ENCODE results near the gene ESYT1. TPM values are rescaled to one million over a fixed set of nuclear protein-coding genes. Genes with fewer than 3 reads are reported as not detected.
A peak's percentile ranks its signal among the peaks of the same experiment; 100 is the strongest.

Gene ESYT1
- total and polyA plus RNA-seq, 10 of the 15 experiments (the other 5 are each of a cell fraction or from before 2014, with no cell fraction given): 47.5 to 120 (median 87.1) TPM

DNA sequence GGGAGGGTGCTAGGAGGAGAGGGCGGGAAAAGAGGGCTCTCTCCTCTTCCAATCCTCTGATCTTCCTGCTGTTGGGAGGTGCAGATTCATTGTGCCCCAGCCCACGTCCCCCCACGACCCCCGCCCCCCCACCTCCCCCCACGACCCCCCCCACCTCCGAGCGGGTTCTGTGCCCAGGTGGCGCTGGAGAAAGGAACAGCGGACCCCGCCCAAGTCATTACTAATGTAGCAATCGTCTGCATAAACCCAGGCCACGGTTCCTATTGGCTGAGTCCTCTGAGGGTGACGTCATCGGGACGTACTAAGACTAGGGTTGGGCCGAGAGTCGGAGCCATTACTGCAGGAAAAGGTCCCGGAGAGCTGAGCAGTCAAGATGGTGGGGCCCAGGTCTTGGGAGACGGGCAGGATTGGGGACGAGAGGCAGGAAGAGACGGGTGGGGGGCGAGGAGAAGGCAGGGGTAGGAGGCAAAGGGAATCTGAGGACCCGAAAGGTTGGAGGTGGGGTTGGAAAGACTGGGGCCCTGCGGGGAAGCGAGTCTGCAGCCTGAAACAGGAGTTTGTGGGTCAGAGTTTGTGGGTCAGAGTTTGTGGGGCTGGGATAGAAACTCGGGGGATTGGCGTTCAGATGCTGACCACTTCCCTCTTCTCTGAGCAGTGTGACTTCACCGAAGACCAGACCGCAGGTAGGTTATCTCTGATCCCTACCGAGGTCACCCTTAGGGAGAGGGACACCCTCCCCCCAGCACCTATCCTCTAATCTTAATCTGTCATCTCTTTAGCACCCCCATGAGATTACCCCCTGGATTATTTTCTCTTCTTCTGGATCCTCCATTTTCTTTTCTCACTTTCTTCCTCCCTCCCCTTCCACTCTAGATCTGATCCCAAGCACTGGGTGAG, 30.2 kb downstream of the ESYT1 start, which contains the start of gene MYL6 (continued):
- no peak for TF ChIP-seq NRF1 (conservative IDR thresholded peaks at IDR 0.05; ENCODE audit: low read depth, low read length)
- TF ChIP-seq, protein P1, sequence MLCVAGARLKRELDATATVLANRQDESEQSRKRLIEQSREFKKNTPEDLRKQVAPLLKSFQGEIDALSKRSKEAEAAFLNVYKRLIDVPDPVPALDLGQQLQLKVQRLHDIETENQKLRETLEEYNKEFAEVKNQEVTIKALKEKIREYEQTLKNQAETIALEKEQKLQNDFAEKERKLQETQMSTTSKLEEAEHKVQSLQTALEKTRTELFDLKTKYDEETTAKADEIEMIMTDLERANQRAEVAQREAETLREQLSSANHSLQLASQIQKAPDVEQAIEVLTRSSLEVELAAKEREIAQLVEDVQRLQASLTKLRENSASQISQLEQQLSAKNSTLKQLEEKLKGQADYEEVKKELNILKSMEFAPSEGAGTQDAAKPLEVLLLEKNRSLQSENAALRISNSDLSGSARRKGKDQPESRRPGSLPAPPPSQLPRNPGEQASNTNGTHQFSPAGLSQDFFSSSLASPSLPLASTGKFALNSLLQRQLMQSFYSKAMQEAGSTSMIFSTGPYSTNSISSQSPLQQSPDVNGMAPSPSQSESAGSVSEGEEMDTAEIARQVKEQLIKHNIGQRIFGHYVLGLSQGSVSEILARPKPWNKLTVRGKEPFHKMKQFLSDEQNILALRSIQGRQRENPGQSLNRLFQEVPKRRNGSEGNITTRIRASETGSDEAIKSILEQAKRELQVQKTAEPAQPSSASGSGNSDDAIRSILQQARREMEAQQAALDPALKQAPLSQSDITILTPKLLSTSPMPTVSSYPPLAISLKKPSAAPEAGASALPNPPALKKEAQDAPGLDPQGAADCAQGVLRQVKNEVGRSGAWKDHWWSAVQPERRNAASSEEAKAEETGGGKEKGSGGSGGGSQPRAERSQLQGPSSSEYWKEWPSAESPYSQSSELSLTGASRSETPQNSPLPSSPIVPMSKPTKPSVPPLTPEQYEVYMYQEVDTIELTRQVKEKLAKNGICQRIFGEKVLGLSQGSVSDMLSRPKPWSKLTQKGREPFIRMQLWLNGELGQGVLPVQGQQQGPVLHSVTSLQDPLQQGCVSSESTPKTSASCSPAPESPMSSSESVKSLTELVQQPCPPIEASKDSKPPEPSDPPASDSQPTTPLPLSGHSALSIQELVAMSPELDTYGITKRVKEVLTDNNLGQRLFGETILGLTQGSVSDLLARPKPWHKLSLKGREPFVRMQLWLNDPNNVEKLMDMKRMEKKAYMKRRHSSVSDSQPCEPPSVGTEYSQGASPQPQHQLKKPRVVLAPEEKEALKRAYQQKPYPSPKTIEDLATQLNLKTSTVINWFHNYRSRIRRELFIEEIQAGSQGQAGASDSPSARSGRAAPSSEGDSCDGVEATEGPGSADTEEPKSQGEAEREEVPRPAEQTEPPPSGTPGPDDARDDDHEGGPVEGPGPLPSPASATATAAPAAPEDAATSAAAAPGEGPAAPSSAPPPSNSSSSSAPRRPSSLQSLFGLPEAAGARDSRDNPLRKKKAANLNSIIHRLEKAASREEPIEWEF (IDR thresholded peaks at IDR 0.05; ENCODE audit: insufficient replicate concordance, low read depth, low read length): no peak
- no peak for TF ChIP-seq ZNF217 (IDR thresholded peaks at IDR 0.05)
- 0 out of 2 replicates have a peak, but pooled peaks have one; percentile 3 for TF ChIP-seq TBL1XR1 (IDR thresholded peaks at IDR 0.05; ENCODE audit: low read depth, low read length)
- TF ChIP-seq PML (IDR thresholded peaks at IDR 0.05; ENCODE audit: low read length): peak; percentile 99
- peak; percentile 99 for TF ChIP-seq POLR2AphosphoS5 (IDR thresholded peaks at IDR 0.05; ENCODE audit: low read length)
- no peak for TF ChIP-seq USF1 (IDR thresholded peaks at IDR 0.05; ENCODE audit: borderline replicate concordance, extremely low read length, insufficient read depth, low read depth, low read length)
- peak; percentile 17 for TF ChIP-seq SP1 (IDR thresholded peaks at IDR 0.05; ENCODE audit: low read depth, low read length)
- TF ChIP-seq, protein P2, sequence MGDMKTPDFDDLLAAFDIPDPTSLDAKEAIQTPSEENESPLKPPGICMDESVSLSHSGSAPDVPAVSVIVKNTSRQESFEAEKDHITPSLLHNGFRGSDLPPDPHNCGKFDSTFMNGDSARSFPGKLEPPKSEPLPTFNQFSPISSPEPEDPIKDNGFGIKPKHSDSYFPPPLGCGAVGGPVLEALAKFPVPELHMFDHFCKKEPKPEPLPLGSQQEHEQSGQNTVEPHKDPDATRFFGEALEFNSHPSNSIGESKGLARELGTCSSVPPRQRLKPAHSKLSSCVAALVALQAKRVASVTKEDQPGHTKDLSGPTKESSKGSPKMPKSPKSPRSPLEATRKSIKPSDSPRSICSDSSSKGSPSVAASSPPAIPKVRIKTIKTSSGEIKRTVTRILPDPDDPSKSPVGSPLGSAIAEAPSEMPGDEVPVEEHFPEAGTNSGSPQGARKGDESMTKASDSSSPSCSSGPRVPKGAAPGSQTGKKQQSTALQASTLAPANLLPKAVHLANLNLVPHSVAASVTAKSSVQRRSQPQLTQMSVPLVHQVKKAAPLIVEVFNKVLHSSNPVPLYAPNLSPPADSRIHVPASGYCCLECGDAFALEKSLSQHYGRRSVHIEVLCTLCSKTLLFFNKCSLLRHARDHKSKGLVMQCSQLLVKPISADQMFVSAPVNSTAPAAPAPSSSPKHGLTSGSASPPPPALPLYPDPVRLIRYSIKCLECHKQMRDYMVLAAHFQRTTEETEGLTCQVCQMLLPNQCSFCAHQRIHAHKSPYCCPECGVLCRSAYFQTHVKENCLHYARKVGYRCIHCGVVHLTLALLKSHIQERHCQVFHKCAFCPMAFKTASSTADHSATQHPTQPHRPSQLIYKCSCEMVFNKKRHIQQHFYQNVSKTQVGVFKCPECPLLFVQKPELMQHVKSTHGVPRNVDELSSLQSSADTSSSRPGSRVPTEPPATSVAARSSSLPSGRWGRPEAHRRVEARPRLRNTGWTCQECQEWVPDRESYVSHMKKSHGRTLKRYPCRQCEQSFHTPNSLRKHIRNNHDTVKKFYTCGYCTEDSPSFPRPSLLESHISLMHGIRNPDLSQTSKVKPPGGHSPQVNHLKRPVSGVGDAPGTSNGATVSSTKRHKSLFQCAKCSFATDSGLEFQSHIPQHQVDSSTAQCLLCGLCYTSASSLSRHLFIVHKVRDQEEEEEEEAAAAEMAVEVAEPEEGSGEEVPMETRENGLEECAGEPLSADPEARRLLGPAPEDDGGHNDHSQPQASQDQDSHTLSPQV (IDR thresholded peaks at IDR 0.05): no peak
- TF ChIP-seq ZSCAN29 (IDR thresholded peaks at IDR 0.05): peak; percentile 62; the same call in 1 of the 2 replicates
- TF ChIP-seq POU2F2 (IDR thresholded peaks at IDR 0.05; ENCODE audit: borderline replicate concordance, low read depth, low read length): peak; percentile 95
- no peak for TF ChIP-seq ELK1 (IDR thresholded peaks at IDR 0.05; ENCODE audit: low read depth, low read length)
- TF ChIP-seq NFYB (IDR thresholded peaks at IDR 0.05; ENCODE audit: insufficient read depth, low read depth, low read length): peak; percentile 71
- peak; percentile 74; the same call in 1 of the 2 replicates for TF ChIP-seq ZNF207 (IDR thresholded peaks at IDR 0.05; ENCODE audit: borderline replicate concordance)
- no peak for TF ChIP-seq EGR1 (IDR thresholded peaks at IDR 0.05; ENCODE audit: borderline replicate concordance in 1 of 2, low read depth in 2 of 2, low read length in 2 of 2)
- no peak for TF ChIP-seq NFYA (IDR thresholded peaks at IDR 0.05; ENCODE audit: borderline replicate concordance, low read depth, low read length)
- TF ChIP-seq YY1 (IDR thresholded peaks at IDR 0.05; ENCODE audit: low read depth, low read length): peak; percentile 95
